Osteocyte (in vitro differentiated cells): ENCODE data around the gene GNMT. TPM values are rescaled to one million over a fixed set of nuclear protein-coding genes. Genes with fewer than 3 reads are reported as not detected.
A peak's percentile ranks its signal among the peaks of the same experiment; 100 is the strongest.

Source experiments
- DNase-seq: peaks from one replicate; pipeline ENCODE4 v3.0.0; 2021; ENCODE audit warnings: mixed read lengths; ENCODE audit not compliant: unreplicated experiment; ENCODE audit errors: extremely low spot score
- H3K27ac Mint-ChIP-seq: one replicate; pipeline ENCODE4 v1.8.0; 2021; ENCODE audit warnings: mild to moderate bottlenecking, mixed read lengths; ENCODE audit not compliant: unreplicated experiment
- H3K27me3 Mint-ChIP-seq: one replicate; pipeline ENCODE4 v1.8.0; 2021; ENCODE audit warnings: mixed read lengths; ENCODE audit not compliant: unreplicated experiment
- H3K36me3 Mint-ChIP-seq: one replicate; pipeline ENCODE4 v1.8.0; 2021; ENCODE audit warnings: mixed read lengths; ENCODE audit not compliant: unreplicated experiment
- H3K4me1 Mint-ChIP-seq: one replicate; pipeline ENCODE4 v1.8.0; 2021; ENCODE audit warnings: mixed read lengths; ENCODE audit not compliant: unreplicated experiment
- H3K4me3 Mint-ChIP-seq: one replicate; pipeline ENCODE4 v1.8.0; 2021; ENCODE audit warnings: mild to moderate bottlenecking, moderate library complexity, mixed read lengths; ENCODE audit not compliant: unreplicated experiment
- H3K9me3 Mint-ChIP-seq: one replicate; pipeline ENCODE4 v1.8.0; 2021; ENCODE audit warnings: mixed read lengths; ENCODE audit not compliant: unreplicated experiment
- CTCF ChIP-seq: fragments of 200-600 bp; sonication (generic); IDR thresholded peaks from 2 replicates; pipeline ENCODE4 v1.5.0; 2021; ENCODE audit warnings: antibody characterized with exemption, mild to moderate bottlenecking, moderate library complexity
- total RNA-seq: library from RNA; stranded (reverse); gene quantifications from 2 replicates; pipeline ENCODE4 v1.2.1, GENCODE V29; 2021

GNMT gene
- total RNA-seq, 1 donor from 2014 or later = 0.97 TPM

- no peaks in the 10 kb centered on the region for H3K27me3 Mint-ChIP-seq
- H3K36me3 Mint-ChIP-seq = peaks cover 2% of the 10 kb centered on the region
- H3K4me1 Mint-ChIP-seq = peaks cover 49% of the 10 kb centered on the region
These were observed 23.7 kb downstream of the GNMT start, which contains the start of gene PPP2R5D for GRCh38 chr6:42984001-42984923. Gene PPP2R5D (plus strand): TSS chr6:42984570. CDS start chr6:42984678, 108 bp downstream.

GRCh38 chr6:42984924-42985475 is 24.4 kb downstream of the GNMT start:
- H3K9me3 Mint-ChIP-seq = no peaks in the 10 kb centered on the region
- peak overlapping the region; percentile 89 for H3K4me3 Mint-ChIP-seq
- peak overlapping the region; percentile 76 for H3K27ac Mint-ChIP-seq
- DNase-seq = no peak
- H3K27me3 Mint-ChIP-seq = no peaks in the 10 kb centered on the region
- H3K4me1 Mint-ChIP-seq = peaks cover 42% of the 10 kb centered on the region
- no peak for TF ChIP-seq CTCF
- H3K36me3 Mint-ChIP-seq = peaks cover 7% of the 10 kb centered on the region

More at GRCh38 chr6:42984001-42984923, 23.7 kb downstream of the GNMT start, which contains the start of gene PPP2R5D:
- no peaks in the 10 kb centered on the region for H3K9me3 Mint-ChIP-seq
- peak; percentile 98 for DNase-seq
- TF ChIP-seq CTCF = no peak
- H3K4me3 Mint-ChIP-seq = peak within 1 kb of the TSS; percentile 89
- peak within 1 kb of the TSS; percentile 92 for H3K27ac Mint-ChIP-seq

GRCh38 chr6:42987533-42988451 is 27.2 kb downstream of the GNMT start:
- H3K9me3 Mint-ChIP-seq = no peaks in the 10 kb centered on the region

GRCh38 chr6:42988486-42989020 is 28.0 kb downstream of the GNMT start:
- no peak for TF ChIP-seq CTCF

More at GRCh38 chr6:42987533-42988451, 27.2 kb downstream of the GNMT start:
- Mint-ChIP-seq H3K4me3 (no peak overlapping the region), H3K27ac (no peak overlapping the region), H3K27me3 (no peaks in the 10 kb centered on the region), H3K36me3 (peaks cover 12% of the 10 kb centered on the region), H3K4me1 (peaks cover 41% of the 10 kb centered on the region)
- DNase-seq = no peak
- no peak for TF ChIP-seq CTCF

More at GRCh38 chr6:42988486-42989020, 28.0 kb downstream of the GNMT start:
- Mint-ChIP-seq H3K36me3 (peaks cover 12% of the 10 kb centered on the region), H3K9me3 (no peaks in the 10 kb centered on the region), H3K4me1 (peaks cover 39% of the 10 kb centered on the region), H3K4me3 (no peak overlapping the region), H3K27me3 (no peaks in the 10 kb centered on the region), H3K27ac (no peak overlapping the region)
- DNase-seq = no peak
